A549 treated with GW870086 at 1 μM for 4 hours (cell line): Measurements from ENCODE around the gene SLC25A29. TPM values are rescaled to one million over a fixed set of nuclear protein-coding genes. Genes with fewer than 3 reads are reported as not detected.

Experiments used
- total RNA-seq: library from RNA; stranded (reverse); fragments of 200-300 nt; extraction: Qiagen RNA extraction; gene quantifications from 5 replicates; pipeline ENCODE4 v1.2.3, GENCODE V29; 2022; ENCODE audit warnings: low read depth

Gene SLC25A29, protein sequence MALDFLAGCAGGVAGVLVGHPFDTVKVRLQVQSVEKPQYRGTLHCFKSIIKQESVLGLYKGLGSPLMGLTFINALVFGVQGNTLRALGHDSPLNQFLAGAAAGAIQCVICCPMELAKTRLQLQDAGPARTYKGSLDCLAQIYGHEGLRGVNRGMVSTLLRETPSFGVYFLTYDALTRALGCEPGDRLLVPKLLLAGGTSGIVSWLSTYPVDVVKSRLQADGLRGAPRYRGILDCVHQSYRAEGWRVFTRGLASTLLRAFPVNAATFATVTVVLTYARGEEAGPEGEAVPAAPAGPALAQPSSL
- 6.4 to 10.4 TPM (median 9.5 TPM) in 5 replicates for total RNA-seq

DNA sequence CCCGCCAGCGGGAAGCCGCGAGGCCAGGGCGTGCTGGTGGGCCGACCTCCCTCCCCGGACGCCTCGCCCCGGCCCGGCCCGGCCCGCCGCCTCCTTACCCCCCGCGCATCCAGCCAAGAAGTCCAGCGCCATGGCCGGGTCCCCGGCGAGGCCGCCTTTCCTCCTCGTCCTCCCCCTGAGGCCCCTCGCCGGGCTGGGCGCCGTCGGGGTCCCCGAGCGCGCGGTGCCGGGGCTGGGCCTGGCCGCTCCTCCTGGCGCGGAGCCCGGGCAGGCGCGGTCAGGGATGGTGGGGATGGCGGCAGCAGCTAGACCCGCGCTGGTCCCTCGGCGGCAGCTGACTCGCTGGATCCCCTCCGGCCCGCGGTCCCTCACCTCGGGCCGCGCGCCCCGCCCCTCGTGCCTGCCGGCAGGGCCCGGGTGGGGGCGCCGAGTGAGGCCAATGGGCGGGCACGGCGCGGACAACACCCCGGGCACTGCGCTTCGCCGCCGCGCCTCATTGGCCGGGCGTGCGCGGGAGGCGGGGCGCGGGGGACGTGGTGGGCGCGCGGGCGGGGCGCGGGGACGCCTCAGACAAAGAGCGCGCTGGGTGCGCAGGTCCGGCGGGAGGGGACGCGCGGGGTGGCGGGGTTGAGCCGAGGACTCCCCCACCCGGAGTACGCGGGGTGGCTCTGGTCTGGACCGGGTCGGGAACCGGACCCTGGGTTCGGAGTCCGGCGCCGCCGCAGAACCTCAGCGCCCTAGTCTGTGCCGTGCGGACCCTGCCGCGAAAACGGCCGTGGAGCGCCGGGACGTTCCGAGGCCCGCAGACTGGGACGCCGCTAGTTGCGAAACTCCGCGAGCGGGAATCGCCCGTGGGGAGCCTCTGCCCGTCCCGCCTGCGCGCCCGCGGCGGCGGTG is at the start of gene SLC25A29:
SLC25A29 (minus strand) TSS at position 344 of the 897 bp plus-strand sequence; CDS start at position 132, 212 bp downstream.

DNA sequence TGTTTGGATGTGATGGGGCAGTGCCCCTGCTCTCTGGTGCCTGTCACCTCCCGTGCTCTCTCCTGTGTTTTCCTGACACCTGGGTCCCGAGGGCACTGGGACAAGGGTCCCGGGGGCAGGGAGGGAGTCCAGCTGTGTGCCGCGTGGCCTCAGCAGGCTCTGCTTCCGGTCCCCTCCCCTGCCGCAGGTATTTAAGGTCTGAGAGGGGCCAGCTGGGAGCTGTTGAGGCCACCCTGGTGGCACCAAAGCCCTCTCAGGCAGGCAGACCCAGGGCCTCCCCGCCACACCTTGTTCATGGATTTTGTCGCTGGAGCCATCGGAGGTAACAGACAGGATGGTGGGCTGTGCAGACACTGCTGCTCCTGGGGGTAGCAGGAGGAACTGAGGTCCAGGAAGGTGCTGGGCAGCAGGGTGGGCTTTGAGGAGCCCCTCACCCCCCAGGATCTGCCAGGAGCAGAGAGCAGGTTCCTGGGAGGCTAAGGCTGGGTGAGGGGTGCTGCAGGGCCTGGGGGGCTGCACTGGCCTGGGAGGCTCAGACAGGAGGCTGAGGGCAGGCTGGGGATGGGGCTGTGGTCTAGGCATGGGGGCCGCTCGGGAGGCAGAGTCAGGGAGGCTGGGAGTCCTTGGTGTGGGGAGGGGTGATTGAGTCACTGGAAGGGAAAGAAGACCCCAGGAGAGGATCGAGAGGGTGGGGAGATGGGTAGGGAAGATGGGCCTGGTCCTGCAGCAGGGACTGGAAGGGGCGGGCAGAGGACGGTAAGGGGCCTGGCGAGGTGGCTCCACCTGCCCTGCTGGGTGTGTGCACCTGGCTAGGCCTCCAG is 17.1 kb upstream of the SLC25A29 start, which contains the start of gene SLC25A47:
SLC25A47 (plus strand) TSS at position 219 of the 821 bp plus-strand sequence; CDS start at position 295, 76 bp downstream.

Other genes starting within 250 kb of the SLC25A29 start
- 22.6 to 28.7 TPM (median 27.0 TPM) in 5 replicates for gene EVL, start 241.0 kb downstream of the SLC25A29 start, total RNA-seq
- gene DEGS2, start 146.8 kb downstream of the SLC25A29 start, total RNA-seq: 1.4 to 3.2 TPM (median 2.6 TPM) in 5 replicates
- gene YY1, start 67.3 kb downstream of the SLC25A29 start, total RNA-seq: 56.7 to 74.6 TPM (median 67.3 TPM) in 5 replicates
- gene SLC25A47, start 16.9 kb upstream of the SLC25A29 start, total RNA-seq: not detected in 5 replicates
- 8.3 to 11.4 TPM (median 9.8 TPM) in 5 replicates for gene WDR25, start 70.0 kb upstream of the SLC25A29 start, total RNA-seq